ENCODE data around the gene WIPF1. TPM values are rescaled to one million over a fixed set of nuclear protein-coding genes. Genes with fewer than 3 reads are reported as not detected.

Gene WIPF1
- total RNA-seq, 1 donor from 2014 or later, result 293 TPM

GRCh38 chr2:174518395-174518794 lies 79.2 kb downstream of the WIPF1 start:
- no peaks in the 10 kb centered on the region for H3K9me3 Mint-ChIP-seq
- no peak for ATAC-seq (ENCODE audit: low read depth)
- CTCF ChIA-PET, result interaction anchor here (2.4 kb wide), 1 partner anchor 55 kb away, joined by 8 read pairs; no protein-coding TSS in a partner anchor

GRCh38 chr2:174516501-174517378 lies 80.9 kb downstream of the WIPF1 start:
- peak overlapping the region; percentile 10 for H3K27ac Mint-ChIP-seq
- H3K4me1 Mint-ChIP-seq, result peaks cover 16% of the 10 kb centered on the region
- peaks cover 6% of the 10 kb centered on the region for H3K27me3 Mint-ChIP-seq
- ATAC-seq (ENCODE audit: low read depth) (peak; percentile 57), DNase-seq (no peak)
- peak overlapping the region; percentile 3 for H3K4me3 Mint-ChIP-seq
- no peak for TF ChIP-seq CTCF (IDR thresholded peaks at IDR 0.05)
- CTCF ChIA-PET, result interaction anchor here (2.4 kb wide), 1 partner anchor 53 kb away, joined by 8 read pairs; no protein-coding TSS in a partner anchor
- intact Hi-C loops (cut with micrococcal nuclease), result loop anchor here (2.0 kb wide), 1 partner anchor 24 kb away; no protein-coding TSS in a partner anchor
- H3K36me3 Mint-ChIP-seq (ENCODE audit: low read depth), result no peaks in the 10 kb centered on the region
- POLR2A ChIA-PET, result interaction anchor here (1.2 kb wide), 1 partner anchor 23 kb away, joined by 6 read pairs; no protein-coding TSS in a partner anchor
- peaks cover 3% of the 10 kb centered on the region for H3K9me3 Mint-ChIP-seq

More at GRCh38 chr2:174518395-174518794, 79.2 kb downstream of the WIPF1 start:
- DNase-seq, result no peak
- peaks cover 6% of the 10 kb centered on the region for H3K27me3 Mint-ChIP-seq
- no peak overlapping the region for H3K27ac Mint-ChIP-seq
- peaks cover 20% of the 10 kb centered on the region for H3K4me1 Mint-ChIP-seq
- POLR2A ChIA-PET, result no interaction called here
- no peaks in the 10 kb centered on the region for H3K36me3 Mint-ChIP-seq (ENCODE audit: low read depth)
- TF ChIP-seq CTCF (IDR thresholded peaks at IDR 0.05), result no peak
- intact Hi-C loops (cut with micrococcal nuclease), result no loop called here
- no peak overlapping the region for H3K4me3 Mint-ChIP-seq

GRCh38 chr2:174512345-174512744 lies 85.3 kb downstream of the WIPF1 start:
- H3K27me3 Mint-ChIP-seq, result peaks cover 2% of the 10 kb centered on the region
- ChIA-PET POLR2A (no interaction called here), CTCF (interaction anchor here (1.1 kb wide), 1 partner anchor 49 kb away, joined by 4 read pairs; no protein-coding TSS in a partner anchor)
- peaks cover 17% of the 10 kb centered on the region for H3K9me3 Mint-ChIP-seq
- intact Hi-C loops (cut with micrococcal nuclease), result no loop called here
- H3K4me3 Mint-ChIP-seq, result no peak overlapping the region
- H3K27ac Mint-ChIP-seq, result no peak overlapping the region
- no peak for TF ChIP-seq CTCF (IDR thresholded peaks at IDR 0.05)
- peaks cover 16% of the 10 kb centered on the region for H3K4me1 Mint-ChIP-seq
- no peak for DNase-seq
- ATAC-seq (ENCODE audit: low read depth), result no peak
- H3K36me3 Mint-ChIP-seq (ENCODE audit: low read depth), result peaks cover 7% of the 10 kb centered on the region

- no peak for TF ChIP-seq CTCF (IDR thresholded peaks at IDR 0.05)
- Mint-ChIP-seq H3K4me3 (no peak overlapping the region), H3K9me3 (peaks cover 17% of the 10 kb centered on the region), H3K27me3 (peaks cover 2% of the 10 kb centered on the region), H3K27ac (no peak overlapping the region), H3K36me3 (ENCODE audit: low read depth) (peaks cover 7% of the 10 kb centered on the region), H3K4me1 (peaks cover 10% of the 10 kb centered on the region)
- DNase-seq, result no peak
- no peak for ATAC-seq (ENCODE audit: low read depth)
- intact Hi-C loops (cut with micrococcal nuclease), result no loop called here
- POLR2A ChIA-PET, result no interaction called here
- CTCF ChIA-PET, result interaction anchor here (1.1 kb wide), 1 partner anchor 49 kb away, joined by 4 read pairs; no protein-coding TSS in a partner anchor
Measured at GRCh38 chr2:174511580-174512260, 85.9 kb downstream of the WIPF1 start.

Measured in activated B cell treated with CpG ODN at 0.5 μM for 24 hours (primary cell).